ENCODE results near the gene RBL1. TPM values are rescaled to one million over a fixed set of nuclear protein-coding genes. Genes with fewer than 3 reads are reported as not detected.

RBL1 gene
- total and polyA plus RNA-seq, 10 of the 15 experiments (the other 5 are each of a cell fraction or from before 2014, with no cell fraction given), result 4.5 to 51.1 (median 24.9) TPM

- TF ChIP-seq MAX (IDR thresholded peaks at IDR 0.05; ENCODE audit: low read depth, low read length) (peak; percentile 38; the same call in 1 of the 2 replicates), E2F4 (IDR thresholded peaks at IDR 0.05; ENCODE audit: low read depth, low read length) (peak; percentile 52; the same call in 1 of the 2 replicates), EGR1 (IDR thresholded peaks at IDR 0.05; ENCODE audit: borderline replicate concordance in 1 of 2, low read depth in 2 of 2, low read length in 2 of 2) (peak in 1 of 2 experiments; percentile 62; a peak in 1 of 3 replicates), PBX3 (IDR thresholded peaks at IDR 0.05; ENCODE audit: insufficient replicate concordance, low read depth, low read length) (peak; percentile 60), ATF3 (IDR thresholded peaks at IDR 0.05; ENCODE audit: borderline replicate concordance, extremely low read depth, low read depth, low read length) (0 out of 2 replicates have a peak, but pooled peaks have one; percentile 24), LARP7 (IDR thresholded peaks at IDR 0.05) (0 out of 2 replicates have a peak, but pooled peaks have one; percentile 28), CEBPB (IDR thresholded peaks at IDR 0.05; ENCODE audit: borderline replicate concordance in 1 of 2, low read depth in 2 of 2, low read length in 2 of 2) (no peak), POLR2AphosphoS5 (IDR thresholded peaks at IDR 0.05; ENCODE audit: low read length) (peak; percentile 46; the same call in 1 of the 2 replicates), SMARCA5 (IDR thresholded peaks at IDR 0.05) (peak; percentile 25; the same call in 1 of the 2 replicates), ZBTB4 (CRISPR knock-in tag; IDR thresholded peaks at IDR 0.05) (no peak), MEF2B (IDR thresholded peaks at IDR 0.05; ENCODE audit: partially characterized antibody, poor library complexity, severe bottlenecking) (peak; percentile 69), NRF1 (conservative IDR thresholded peaks at IDR 0.05; ENCODE audit: low read depth, low read length) (peak; percentile 100), PAX5 (IDR thresholded peaks at IDR 0.05; ENCODE audit: borderline replicate concordance, low read depth, low read length) (0 out of 2 replicates have a peak, but pooled peaks have one; percentile 9), TCF7 (IDR thresholded peaks at IDR 0.05; ENCODE audit: borderline replicate concordance) (no peak), MXI1 (IDR thresholded peaks at IDR 0.05; ENCODE audit: low read depth, low read length) (no peak), PKNOX1 (IDR thresholded peaks at IDR 0.05) (peak; percentile 84)
Observed at GRCh38 chr20:36951198-36951978, 144.4 kb downstream of the RBL1 start, which contains the start of gene SAMHD1 (continued).
